ENCODE measurements around the gene SLC25A19.

SLC25A19 gene

GRCh38 chr17:75241502-75241901, 47.7 kb downstream of the SLC25A19 start:
- no peak for DNase-seq (ENCODE audit: low spot score)

- no peak for DNase-seq (ENCODE audit: low spot score)
Measured at GRCh38 chr17:75241143-75241430, 48.1 kb downstream of the SLC25A19 start.

GRCh38 chr17:75240394-75241142, 48.7 kb downstream of the SLC25A19 start:
- peak; percentile 44 for DNase-seq (ENCODE audit: low spot score)

GRCh38 chr17:75239778-75240393, 49.3 kb downstream of the SLC25A19 start:
- DNase-seq (ENCODE audit: low spot score) = no peak

GRCh38 chr17:75239214-75239613, 50.0 kb downstream of the SLC25A19 start:
- DNase-seq (ENCODE audit: low spot score) = no peak

- peak; percentile 86 for DNase-seq (ENCODE audit: low spot score)
Measured at GRCh38 chr17:75238684-75239191, 50.5 kb downstream of the SLC25A19 start.

- no peak for DNase-seq (ENCODE audit: low spot score)
Measured at GRCh38 chr17:75238020-75238580, 51.1 kb downstream of the SLC25A19 start.

GRCh38 chr17:75237100-75238014, 51.9 kb downstream of the SLC25A19 start:
- DNase-seq (ENCODE audit: low spot score) = no peak

GRCh38 chr17:75232786-75233185, 56.4 kb downstream of the SLC25A19 start:
- no peak for DNase-seq (ENCODE audit: low spot score)

GRCh38 chr17:75231741-75232464, 57.3 kb downstream of the SLC25A19 start:
- no peak for DNase-seq (ENCODE audit: low spot score)

GRCh38 chr17:75231071-75231470, 58.2 kb downstream of the SLC25A19 start:
- DNase-seq (ENCODE audit: low spot score) = no peak

- DNase-seq (ENCODE audit: low spot score) = no peak
Measured at GRCh38 chr17:75228847-75229246, 60.4 kb downstream of the SLC25A19 start.

- DNase-seq (ENCODE audit: low spot score) = no peak
Measured at GRCh38 chr17:75228305-75228704, 60.9 kb downstream of the SLC25A19 start.

- DNase-seq (ENCODE audit: low spot score) = no peak
Measured at GRCh38 chr17:75227729-75228128, 61.5 kb downstream of the SLC25A19 start.

GRCh38 chr17:75225016-75225415, 64.2 kb downstream of the SLC25A19 start:
- no peak for DNase-seq (ENCODE audit: low spot score)
